HepG2 (cell line): Measurements from ENCODE around the gene MFAP4. TPM values are rescaled to one million over a fixed set of nuclear protein-coding genes. Genes with fewer than 3 reads are reported as not detected.

Experiments used
- ATAC-seq: fragments of 200-7000 bp; cut with Tn5 transposase; 3 replicates; pipeline ENCODE4 v1.9.1; 2020; ENCODE audit warnings: mild to moderate bottlenecking, moderate library complexity
- BruUV-seq: library from RNA; stranded (reverse); fragments of 400-500 nt; replicated peaks from 2 replicates; lab custom pipeline; 2021; lab: Mats Ljungman, UMichigan
- CTCF ChIA-PET: fragments of 300-600 bp; formaldehyde crosslinking; extraction: SDS; loops from one replicate; lab custom pipeline; 2021; ENCODE audit warnings: low total read pairs, inconsistent platforms, low intra/inter-chr PET ratio; lab: Yijun Ruan, JAX
- POLR2A ChIA-PET: fragments of 350-600 bp; sonication (Branson Sonifier 250); formaldehyde crosslinking; loops from one replicate; lab custom pipeline; 2020; ENCODE audit warnings: antibody characterized with exemption, inconsistent platforms; lab: Yijun Ruan, JAX
- DNase-seq: peaks from one replicate; pipeline ENCODE4 v3.0.0-alpha.2; 2015; ENCODE audit warnings: low spot score
- FAIRE-seq: peaks from 3 replicates; lab custom pipeline; 2011; peaks lifted over from hg19 to GRCh38; lab: Jason Lieb, UNC
- H2AFZ ChIP-seq: one replicate; pipeline ENCODE4 v1.6.1; 2011; ENCODE audit warnings: low read length, inconsistent platforms
- H3K27ac ChIP-seq: fragments of 300-600 bp; 3 replicates; pipeline ENCODE4 v1.8.0; 2011; ENCODE audit warnings: mixed run types, mild to moderate bottlenecking, mixed read lengths, low read length, inconsistent platforms; ENCODE audit not compliant: insufficient read depth; ENCODE audit errors: extremely low read length
- H3K27me3 ChIP-seq, 2 experiments: fragments of 200-600 bp in 1 of 2; 2 replicates in 1 of 2; 3 replicates in 1 of 2; pipeline versions ENCODE4 v1.6.0 to v1.8.0; 2011; ENCODE audit warnings: low read length in 2 of 2, mild to moderate bottlenecking in 2 of 2, moderate library complexity in 2 of 2, inconsistent platforms in 1 of 2; ENCODE audit not compliant: insufficient read depth in 2 of 2, control insufficient read depth in 1 of 2
- H3K36me3 ChIP-seq, 2 experiments: fragments of 200-600 bp in 1 of 2; replicated peaks in 1 of 2; 2 replicates in 1 of 2; 3 replicates in 1 of 2; pipeline versions ENCODE4 v1.5.1 to v1.8.0; 2011; ENCODE audit warnings: low read length in 2 of 2, inconsistent platforms in 1 of 2; ENCODE audit not compliant: insufficient read depth in 2 of 2, control insufficient read depth in 1 of 2
- H3K4me1 ChIP-seq: 2 replicates; pipeline ENCODE4 v1.5.1; 2012; ENCODE audit warnings: low read length, inconsistent platforms; ENCODE audit not compliant: insufficient read depth
- H3K4me2 ChIP-seq: 2 replicates; pipeline ENCODE4 v1.6.0; 2011; ENCODE audit warnings: low read depth, low read length, inconsistent platforms
- H3K4me3 ChIP-seq, 3 experiments: fragments of 200-600 bp in 1 of 3; sonication (generic), shearing (Covaris generic) in 1 of 3; replicated peaks in 1 of 3; 2 replicates each; pipeline ENCODE4 v1.5.1; 2011 to 2016; ENCODE audit warnings: low read length in 3 of 3, inconsistent platforms in 2 of 3, low read depth in 2 of 3, mild to moderate bottlenecking in 2 of 3, control low read depth in 1 of 3, mixed read lengths in 1 of 3; ENCODE audit not compliant: insufficient read depth in 1 of 3
- H3K79me2 ChIP-seq: one replicate; pipeline ENCODE4 v1.6.1; 2011; ENCODE audit warnings: low read length, inconsistent platforms; ENCODE audit not compliant: insufficient read depth
- H3K9ac ChIP-seq: 2 replicates; pipeline ENCODE4 v1.6.0; 2011; ENCODE audit warnings: mild to moderate bottlenecking, low read depth, low read length, inconsistent platforms; ENCODE audit not compliant: insufficient read depth
- H3K9me3 ChIP-seq: 2 replicates; pipeline ENCODE4 v1.5.1; 2012; ENCODE audit warnings: mild to moderate bottlenecking, low read length
- H4K20me1 ChIP-seq: 2 replicates; pipeline ENCODE4 v1.6.0; 2011; ENCODE audit warnings: inconsistent platforms, mild to moderate bottlenecking, low read length, moderate library complexity; ENCODE audit not compliant: insufficient read depth
- KMT2A ChIP-seq: sonication (generic); formaldehyde crosslinking; IDR thresholded peaks from 2 replicates; pipeline ENCODE4 v1.4.0; 2020; ENCODE audit warnings: missing genetic modification reagents
- ZNF281 ChIP-seq: sonication (generic); formaldehyde crosslinking; IDR thresholded peaks from 2 replicates; pipeline ENCODE4 v1.4.0; 2020; ENCODE audit warnings: missing genetic modification reagents, borderline replicate concordance
- WGBS: methylation state at CpG from one replicate; pipeline ENCODE4 v1.1.6; 2017; ENCODE audit warnings: low lambda C conversion rate; 5-methylcytosine and 5-hydroxymethylcytosine counted together
- in situ Hi-C: cut with HindIII; loops from 2 replicates; pipeline ENCODE4 v1.10.0; 2017; ENCODE audit warnings: low pct_unique_long_range_greater_than_20kb; ENCODE audit not compliant: extremely low pct_ligation_motif_present
- intact Hi-C: fragments of 100-400 bp; cut with micrococcal nuclease; formaldehyde crosslinking; loops from one replicate; pipeline ENCODE4 v1.10.0; 2022; ENCODE audit not compliant: unreplicated experiment
- polyA plus RNA-seq, 8 experiments: library from polyadenylated mRNA; depleted of rRNA in 3 of 8; stranded (reverse) in 7 of 8; unstranded in 1 of 8; fragments of >200 nt; fragmentation: Illumina TruSeq in 4 of 8; extraction: Trizol in 4 of 8; gene quantifications; 2 replicates each; pipeline versions ENCODE4 v1.2.1 to v1.2.3, GENCODE V29; 2011 to 2016; ENCODE audit warnings: low read depth in 4 of 8, missing spikeins in 1 of 8, mixed read lengths in 1 of 8; ENCODE audit not compliant: insufficient read depth in 1 of 8
- total RNA-seq, 5 experiments: library from RNA; depleted of rRNA; stranded (reverse); fragments of >200 nt; fragmentation: Illumina TruSeq; extraction: Trizol; gene quantifications; 2 replicates each; pipeline ENCODE4 v1.2.3, GENCODE V29; 2016; ENCODE audit warnings: low read depth in 1 of 5
- TF ChIP-seq, protein P1 (sequence below): sonication (generic); formaldehyde crosslinking; IDR thresholded peaks from 2 replicates; pipeline ENCODE4 v1.8.1; 2023; ENCODE audit warnings: mild to moderate bottlenecking, missing genetic modification reagents

The MFAP4 gene
- total and polyA plus RNA-seq, 2 of the 13 experiments (the other 11 are each of a cell fraction or from before 2014, with no cell fraction given), result 0.08 TPM; not detected in 1

- Histone ChIP-seq H3K4me1 (no peaks in the 10 kb centered on the region), H3K79me2 (no peaks in the 10 kb centered on the region), H3K4me3 (no peak overlapping the region), H3K4me2 (no peak overlapping the region), H3K27me3 (peaks cover 12 to 58% of the 10 kb centered on the region in 2 experiments), H2AFZ (no peak overlapping the region), H3K27ac (no peak overlapping the region), H3K36me3 (no peaks in the 10 kb centered on the region), H3K9ac (no peak overlapping the region)
- FAIRE-seq (no peak), ATAC-seq (no peak)
- BruUV-seq, result no TSS peak
- intact Hi-C loops, result no loop called here
- 49% methylated on average over 9 of the region's 12 CpGs for WGBS
- no peak for TF ChIP-seq ZNF281 (CRISPR knock-in tag)
- no peak for TF ChIP-seq KMT2A (CRISPR knock-in tag)
- TF ChIP-seq, protein P1, sequence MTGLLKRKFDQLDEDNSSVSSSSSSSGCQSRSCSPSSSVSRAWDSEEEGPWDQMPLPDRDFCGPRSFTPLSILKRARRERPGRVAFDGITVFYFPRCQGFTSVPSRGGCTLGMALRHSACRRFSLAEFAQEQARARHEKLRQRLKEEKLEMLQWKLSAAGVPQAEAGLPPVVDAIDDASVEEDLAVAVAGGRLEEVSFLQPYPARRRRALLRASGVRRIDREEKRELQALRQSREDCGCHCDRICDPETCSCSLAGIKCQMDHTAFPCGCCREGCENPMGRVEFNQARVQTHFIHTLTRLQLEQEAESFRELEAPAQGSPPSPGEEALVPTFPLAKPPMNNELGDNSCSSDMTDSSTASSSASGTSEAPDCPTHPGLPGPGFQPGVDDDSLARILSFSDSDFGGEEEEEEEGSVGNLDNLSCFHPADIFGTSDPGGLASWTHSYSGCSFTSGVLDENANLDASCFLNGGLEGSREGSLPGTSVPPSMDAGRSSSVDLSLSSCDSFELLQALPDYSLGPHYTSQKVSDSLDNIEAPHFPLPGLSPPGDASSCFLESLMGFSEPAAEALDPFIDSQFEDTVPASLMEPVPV (CRISPR knock-in tag), result no peak
- TF ChIP-seq, all 625 proteins: peak for 0
- POLR2A ChIA-PET, result no interaction called here
- no peaks in the 10 kb centered on the region for H4K20me1 ChIP-seq
- H3K9me3 ChIP-seq, result no peaks in the 10 kb centered on the region
- no peak for DNase-seq
- CTCF ChIA-PET, result no interaction called here
- in situ Hi-C loops, result no loop called here
These were observed 26.0 kb upstream of the MFAP4 start for GRCh38 chr17:19412984-19413383.
